ENCODE results near the gene SUPT7L. TPM values are rescaled to one million over a fixed set of nuclear protein-coding genes. Genes with fewer than 3 reads are reported as not detected.
A peak's percentile ranks its signal among the peaks of the same experiment; 100 is the strongest.

SUPT7L gene
- 19.3 and 21.6 TPM in 2 replicates for total RNA-seq (2014; rRNA removed; shearing (Covaris generic))

GRCh38 chr2:27663285-27664153 is at the start of gene SUPT7L, which contains the start of gene SLC4A1AP:
SUPT7L (minus strand) TSS chr2:27663614; CDS start chr2:27662192, 1,422 bp downstream.
SLC4A1AP (plus strand) TSS chr2:27663889; CDS start chr2:27663915, 26 bp downstream.
- peak; percentile 82 for DNase-seq (ENCODE audit: low read depth)

GRCh38 chr2:27713201-27713600 is 49.8 kb upstream of the SUPT7L start:
- DNase-seq (ENCODE audit: low read depth), result no peak

GRCh38 chr2:27712522-27712921 is 49.1 kb upstream of the SUPT7L start:
- no peak for DNase-seq (ENCODE audit: low read depth)

- DNase-seq (ENCODE audit: low read depth), result no peak
Measured at GRCh38 chr2:27711804-27712203, 48.4 kb upstream of the SUPT7L start.

- DNase-seq (ENCODE audit: low read depth), result peak; percentile 48
Measured at GRCh38 chr2:27710640-27711430, 47.4 kb upstream of the SUPT7L start.

GRCh38 chr2:27709960-27710575 is 46.7 kb upstream of the SUPT7L start:
- no peak for DNase-seq (ENCODE audit: low read depth)

GRCh38 chr2:27709326-27709725 is 45.9 kb upstream of the SUPT7L start:
- DNase-seq (ENCODE audit: low read depth), result no peak

- no peak for DNase-seq (ENCODE audit: low read depth)
Measured at GRCh38 chr2:27708666-27709065, 45.3 kb upstream of the SUPT7L start.

GRCh38 chr2:27708257-27708654 is 44.8 kb upstream of the SUPT7L start:
- no peak for DNase-seq (ENCODE audit: low read depth)

GRCh38 chr2:27707462-27708256 is 44.2 kb upstream of the SUPT7L start:
- DNase-seq (ENCODE audit: low read depth), result no peak

GRCh38 chr2:27705851-27706622 is 42.6 kb upstream of the SUPT7L start:
- peak; percentile 96 for DNase-seq (ENCODE audit: low read depth)

GRCh38 chr2:27704342-27704876 is 41.0 kb upstream of the SUPT7L start:
- no peak for DNase-seq (ENCODE audit: low read depth)

- DNase-seq (ENCODE audit: low read depth), result peak; percentile 90
Measured at GRCh38 chr2:27703638-27704341, 40.4 kb upstream of the SUPT7L start.

- DNase-seq (ENCODE audit: low read depth), result no peak
Measured at GRCh38 chr2:27702302-27702701, 38.9 kb upstream of the SUPT7L start.

- peak; percentile 55 for DNase-seq (ENCODE audit: low read depth)
Measured at GRCh38 chr2:27701676-27702075, 38.3 kb upstream of the SUPT7L start.

- DNase-seq (ENCODE audit: low read depth), result no peak
Measured at GRCh38 chr2:27697660-27698059, 34.2 kb upstream of the SUPT7L start.

- DNase-seq (ENCODE audit: low read depth), result no peak
Measured at GRCh38 chr2:27690052-27690451, 26.6 kb upstream of the SUPT7L start.

GRCh38 chr2:27689424-27689823 is 26.0 kb upstream of the SUPT7L start:
- DNase-seq (ENCODE audit: low read depth), result no peak

GRCh38 chr2:27687232-27687631 is 23.8 kb upstream of the SUPT7L start:
- no peak for DNase-seq (ENCODE audit: low read depth)

- no peak for DNase-seq (ENCODE audit: low read depth)
Measured at GRCh38 chr2:27685577-27685976, 22.2 kb upstream of the SUPT7L start.

Measured in Daoy (cell line).